SK-N-DZ (cell line): ENCODE data around the gene NRAP.
A peak's percentile ranks its signal among the peaks of the same experiment; 100 is the strongest.

ENCODE experiments used
- DNase-seq: peaks from one replicate; pipeline ENCODE4 v3.0.0-alpha.2; 2015; ENCODE audit warnings: low spot score

The NRAP gene

GRCh38 chr10:113609704-113610108, 54.1 kb downstream of the NRAP start:
- DNase-seq, result no peak

DNA sequence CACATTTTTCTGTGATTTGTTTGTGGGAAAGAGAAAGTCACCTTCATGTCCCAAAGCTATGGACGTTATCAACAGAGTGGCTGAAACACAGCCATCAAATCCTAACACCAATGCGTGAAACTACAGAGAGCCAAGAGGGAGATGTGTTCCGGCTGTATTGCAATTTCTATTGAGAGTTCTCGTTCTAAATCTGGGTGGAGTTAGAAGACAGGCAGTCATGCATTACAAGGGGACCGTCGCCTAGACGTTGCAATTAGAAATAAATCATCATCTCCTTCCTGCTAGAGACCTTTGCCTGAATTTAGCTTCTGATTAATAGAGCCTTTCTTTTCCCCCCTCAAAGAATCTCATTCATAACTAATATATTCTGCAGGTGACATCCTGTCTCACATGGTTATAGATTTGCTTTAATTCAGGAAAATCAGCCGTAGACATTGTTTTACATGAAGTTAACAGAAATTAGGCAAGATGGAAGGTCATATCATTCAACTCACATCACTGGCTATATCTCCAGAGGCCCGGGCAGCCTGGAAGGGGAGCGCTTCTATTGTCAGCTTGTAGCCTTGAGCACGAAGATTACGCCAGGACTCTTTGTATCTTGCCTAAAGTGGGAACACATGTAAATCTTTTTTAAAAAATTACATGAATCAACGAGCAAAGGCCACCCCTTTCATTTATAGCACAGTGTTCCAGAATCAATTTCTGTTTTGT, 58.4 kb downstream of the NRAP start:
- DNase-seq, result no peak

GRCh38 chr10:113604572-113604971, 59.3 kb downstream of the NRAP start:
- DNase-seq, result no peak

GRCh38 chr10:113603057-113603777, 60.6 kb downstream of the NRAP start:
- DNase-seq, result no peak

DNA sequence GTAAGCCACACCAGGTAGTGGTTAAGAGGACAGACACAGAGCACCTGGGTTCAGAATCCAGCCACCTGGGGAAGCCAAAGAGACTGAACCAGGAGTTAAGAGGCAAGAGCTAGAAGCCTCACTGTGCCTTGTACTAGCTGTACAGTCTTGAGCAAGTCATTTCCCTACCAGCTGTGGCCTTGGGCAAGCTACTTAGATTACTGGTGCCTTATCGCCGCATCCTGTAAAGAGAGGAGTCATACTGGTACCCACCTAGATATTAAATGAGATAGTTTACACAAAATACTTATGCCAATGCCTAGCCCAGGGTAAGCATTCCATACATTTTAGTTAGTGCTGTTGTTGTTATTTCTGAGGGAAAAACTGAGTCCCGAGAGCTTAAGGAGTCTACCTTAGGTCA, 63.3 kb downstream of the NRAP start:
- DNase-seq, result no peak

GRCh38 chr10:113594652-113595051, 69.2 kb downstream of the NRAP start:
- no peak for DNase-seq

- DNase-seq, result no peak
Measured at GRCh38 chr10:113592380-113592779, 71.5 kb downstream of the NRAP start.

DNA sequence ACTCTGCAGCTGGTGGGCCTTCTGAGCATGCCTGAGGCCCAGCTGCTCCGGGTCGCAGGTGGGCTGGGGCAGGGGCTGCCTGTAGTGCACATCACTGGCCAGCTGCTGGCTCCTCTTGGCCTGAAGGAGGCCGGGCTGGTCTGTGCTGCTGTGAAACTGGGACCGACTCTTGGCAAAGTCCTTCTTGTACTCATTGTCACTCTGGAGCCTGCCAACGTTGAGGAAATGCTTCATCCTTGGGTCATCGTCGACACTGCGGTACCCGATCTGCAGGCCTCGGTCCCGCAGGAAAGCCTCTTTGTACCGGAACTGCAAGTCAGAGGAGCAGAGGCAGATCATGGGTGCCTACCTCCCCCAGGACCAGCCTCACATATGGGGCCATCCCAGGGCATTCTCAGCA, 73.3 kb downstream of the NRAP start:
- no peak for DNase-seq

GRCh38 chr10:113589201-113589770, 74.6 kb downstream of the NRAP start:
- no peak for DNase-seq

GRCh38 chr10:113585949-113586348, 77.9 kb downstream of the NRAP start:
- no peak for DNase-seq

- no peak for DNase-seq
Measured at GRCh38 chr10:113583571-113583970, 80.3 kb downstream of the NRAP start.

GRCh38 chr10:113581092-113581491, 82.7 kb downstream of the NRAP start:
- no peak for DNase-seq

- DNase-seq, result no peak
Measured at GRCh38 chr10:113578773-113579172, 85.1 kb downstream of the NRAP start.

- DNase-seq, result no peak
Measured at GRCh38 chr10:113576852-113577251, 87.0 kb downstream of the NRAP start.

- no peak for DNase-seq
Measured at GRCh38 chr10:113573368-113573767, 90.5 kb downstream of the NRAP start.

DNA sequence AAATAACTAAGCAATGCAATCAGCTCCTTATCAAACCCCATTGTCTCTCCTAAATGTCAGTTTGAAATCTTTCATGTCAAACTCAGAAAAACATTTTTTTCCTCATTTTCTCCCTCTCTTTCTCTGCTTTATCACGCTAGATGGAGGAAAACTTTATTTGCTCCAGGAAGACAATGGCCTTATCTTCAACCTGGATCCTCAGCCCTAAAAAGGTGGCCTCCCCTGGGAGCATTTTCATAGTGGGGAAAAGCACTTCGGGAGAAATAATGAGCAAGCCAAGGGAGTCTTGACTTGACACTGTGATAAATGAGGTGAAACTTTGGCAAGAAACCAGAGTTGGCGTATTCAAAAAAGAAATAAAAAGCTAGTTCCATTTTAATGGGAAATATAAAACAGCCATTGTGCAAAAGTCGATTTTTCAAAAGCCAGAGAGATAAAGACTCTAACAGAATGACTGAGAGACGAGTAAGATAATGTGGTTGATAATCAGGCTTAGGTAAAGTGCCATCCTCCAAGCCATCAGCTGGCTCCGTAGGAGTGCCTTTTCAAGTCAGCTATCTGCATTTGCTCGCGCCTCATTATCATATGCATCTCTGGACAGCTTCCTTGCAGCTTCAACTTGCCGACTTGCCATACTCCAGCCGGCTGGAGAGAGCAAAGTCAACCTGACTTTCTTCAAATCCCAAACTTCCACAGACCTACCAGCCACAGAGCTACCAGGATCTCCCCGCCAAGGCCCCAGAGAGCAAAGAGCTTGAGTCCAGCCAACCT, 91.1 kb downstream of the NRAP start:
- DNase-seq, result no peak

DNA sequence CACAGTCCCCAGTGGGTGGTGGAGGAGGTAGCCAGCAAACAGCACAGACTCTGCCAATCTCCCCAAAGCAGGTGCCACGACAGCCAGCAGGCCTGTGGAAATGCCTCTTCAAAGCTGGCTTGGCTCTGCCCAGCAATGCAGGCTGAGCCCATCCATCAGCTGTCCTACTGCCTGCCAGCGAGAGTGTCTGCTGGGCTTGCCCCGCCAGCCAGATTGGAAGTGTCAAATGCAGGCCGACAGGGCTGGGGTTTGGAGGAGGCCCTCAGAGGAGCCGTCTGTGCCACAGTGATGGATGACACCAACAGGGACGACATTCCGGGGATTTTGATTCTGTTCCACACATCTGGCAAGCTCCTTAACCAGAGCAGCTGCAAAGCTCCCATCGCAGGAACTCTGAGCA, 94.3 kb downstream of the NRAP start:
- no peak for DNase-seq

- no peak for DNase-seq
Measured at GRCh38 chr10:113566888-113567287, 97.0 kb downstream of the NRAP start.

DNA sequence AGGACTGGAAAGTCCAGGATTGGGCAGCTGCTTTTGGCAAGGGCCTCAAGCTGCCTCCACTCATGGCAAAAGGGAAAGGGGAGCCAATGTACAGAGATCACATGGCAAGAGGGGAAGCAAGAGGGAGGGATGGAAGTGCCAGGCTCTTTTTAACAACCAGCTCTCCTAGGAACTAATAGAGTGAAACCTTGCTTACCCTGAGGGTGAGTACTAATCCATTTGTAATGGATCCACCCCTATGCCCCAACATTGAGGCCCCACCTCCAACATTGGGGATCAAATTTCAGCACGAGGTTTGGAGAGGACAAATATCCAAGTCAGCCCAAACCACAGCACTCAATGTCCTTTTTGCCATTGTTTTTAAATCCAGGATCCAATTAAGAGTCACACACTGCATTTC, 98.5 kb downstream of the NRAP start:
- no peak for DNase-seq

- DNase-seq, result peak; percentile 65
Measured at GRCh38 chr10:113563306-113564088, 100.3 kb downstream of the NRAP start.

GRCh38 chr10:113562704-113563103, 101.1 kb downstream of the NRAP start:
- no peak for DNase-seq
